Brain microvascular endothelial cell (primary cell): ENCODE data around the gene SLC25A21.

Source experiments
- DNase-seq: peaks from one replicate; pipeline ENCODE4 v3.0.0-alpha.2; 2020
- H3K27ac ChIP-seq: fragments of 250-450 bp; sonication (Bioruptor Pico); 2 replicates; pipeline ENCODE4 v1.5.1; 2020; ENCODE audit warnings: mild to moderate bottlenecking, moderate library complexity
- H3K27me3 ChIP-seq: fragments of 250-450 bp; sonication (Bioruptor Pico); replicated peaks from 2 replicates; pipeline ENCODE4 v1.5.1; 2020; ENCODE audit warnings: mild to moderate bottlenecking
- H3K36me3 ChIP-seq: fragments of 250-450 bp; sonication (Bioruptor Pico); replicated peaks from 2 replicates; pipeline ENCODE4 v1.5.1; 2020; ENCODE audit warnings: mild to moderate bottlenecking
- H3K4me3 ChIP-seq: 2 replicates; pipeline ENCODE4 v1.5.1; 2011; ENCODE audit warnings: low read depth, mild to moderate bottlenecking, control low read depth, low read length, moderate library complexity
- in situ Hi-C: cut with HindIII; loops from 2 replicates; pipeline ENCODE4 v1.10.0; 2017; ENCODE audit warnings: low sequenced_read_pairs, low pct_ligation_motif_present
- TF ChIP-seq, protein P1 (sequence below): IDR thresholded peaks from 2 replicates; pipeline ENCODE4 v1.5.1; 2011; ENCODE audit warnings: low read depth, mild to moderate bottlenecking, moderate library complexity, low read length, control low read depth, inconsistent platforms; ENCODE audit errors: missing control alignments

SLC25A21 gene

DNA sequence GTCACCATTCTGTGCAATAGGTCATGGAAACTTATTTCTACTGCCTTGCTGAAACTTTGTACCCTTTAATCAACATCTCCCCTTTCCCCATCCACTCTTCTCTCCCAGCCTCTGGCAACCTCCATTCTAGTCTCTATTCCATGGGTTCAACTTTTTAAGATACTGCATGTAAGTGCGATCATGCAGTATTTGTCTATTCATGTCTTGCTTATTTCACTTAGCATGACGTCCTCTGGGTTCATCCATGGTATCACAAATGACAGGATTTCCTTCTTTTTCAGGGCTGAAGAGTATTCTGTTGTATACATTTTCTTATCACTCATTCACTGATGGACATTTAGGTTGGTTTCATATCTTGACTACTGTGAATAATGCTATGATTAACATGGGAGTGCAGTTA is 288.4 kb downstream of the SLC25A21 start:
- Histone ChIP-seq H3K36me3 (no peaks in the 10 kb centered on the region), H3K27me3 (no peaks in the 10 kb centered on the region), H3K27ac (no peak overlapping the region), H3K4me3 (no peak overlapping the region)
- DNase-seq, result no peak
- TF ChIP-seq, protein P1, sequence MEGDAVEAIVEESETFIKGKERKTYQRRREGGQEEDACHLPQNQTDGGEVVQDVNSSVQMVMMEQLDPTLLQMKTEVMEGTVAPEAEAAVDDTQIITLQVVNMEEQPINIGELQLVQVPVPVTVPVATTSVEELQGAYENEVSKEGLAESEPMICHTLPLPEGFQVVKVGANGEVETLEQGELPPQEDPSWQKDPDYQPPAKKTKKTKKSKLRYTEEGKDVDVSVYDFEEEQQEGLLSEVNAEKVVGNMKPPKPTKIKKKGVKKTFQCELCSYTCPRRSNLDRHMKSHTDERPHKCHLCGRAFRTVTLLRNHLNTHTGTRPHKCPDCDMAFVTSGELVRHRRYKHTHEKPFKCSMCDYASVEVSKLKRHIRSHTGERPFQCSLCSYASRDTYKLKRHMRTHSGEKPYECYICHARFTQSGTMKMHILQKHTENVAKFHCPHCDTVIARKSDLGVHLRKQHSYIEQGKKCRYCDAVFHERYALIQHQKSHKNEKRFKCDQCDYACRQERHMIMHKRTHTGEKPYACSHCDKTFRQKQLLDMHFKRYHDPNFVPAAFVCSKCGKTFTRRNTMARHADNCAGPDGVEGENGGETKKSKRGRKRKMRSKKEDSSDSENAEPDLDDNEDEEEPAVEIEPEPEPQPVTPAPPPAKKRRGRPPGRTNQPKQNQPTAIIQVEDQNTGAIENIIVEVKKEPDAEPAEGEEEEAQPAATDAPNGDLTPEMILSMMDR, result no peak
- in situ Hi-C loops, result no loop called here

GRCh38 chr14:36880276-36880675 is 292.1 kb downstream of the SLC25A21 start:
- no peaks in the 10 kb centered on the region for H3K27me3 ChIP-seq
- H3K27ac ChIP-seq, result no peak overlapping the region
- no peaks in the 10 kb centered on the region for H3K36me3 ChIP-seq
- TF ChIP-seq, protein P1, result no peak
- H3K4me3 ChIP-seq, result no peak overlapping the region
- DNase-seq, result no peak
- in situ Hi-C loops, result no loop called here

DNA sequence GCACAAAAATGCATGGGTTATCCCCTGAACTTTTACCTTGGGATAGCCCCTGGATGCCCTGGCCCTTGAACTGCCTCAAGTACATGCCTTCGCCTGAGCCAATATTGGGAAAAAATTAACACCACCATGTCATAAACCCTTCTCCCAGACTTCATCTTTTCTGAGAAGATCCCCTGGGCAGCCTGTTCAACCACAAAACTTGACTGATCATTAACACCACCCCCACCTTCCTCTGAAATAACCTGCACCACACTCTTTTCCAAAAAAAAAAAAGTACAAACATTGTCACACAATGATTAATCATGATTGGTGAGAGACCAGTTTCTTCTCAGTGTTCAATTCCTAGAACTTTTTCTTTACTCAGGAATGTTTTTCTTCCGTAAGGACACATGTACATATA is 292.8 kb downstream of the SLC25A21 start:
- in situ Hi-C loops, result no loop called here
- DNase-seq, result no peak
- no peak overlapping the region for H3K27ac ChIP-seq
- no peaks in the 10 kb centered on the region for H3K27me3 ChIP-seq
- no peaks in the 10 kb centered on the region for H3K36me3 ChIP-seq
- no peak overlapping the region for H3K4me3 ChIP-seq
- TF ChIP-seq, protein P1, result no peak

GRCh38 chr14:36874396-36875138 is 297.8 kb downstream of the SLC25A21 start:
- Histone ChIP-seq H3K4me3 (no peak overlapping the region), H3K36me3 (no peaks in the 10 kb centered on the region), H3K27ac (no peak overlapping the region), H3K27me3 (no peaks in the 10 kb centered on the region)
- no peak for DNase-seq
- TF ChIP-seq, protein P1, result no peak
- in situ Hi-C loops, result no loop called here

GRCh38 chr14:36870776-36871175 is 301.6 kb downstream of the SLC25A21 start:
- Histone ChIP-seq H3K27me3 (no peaks in the 10 kb centered on the region), H3K4me3 (no peak overlapping the region), H3K36me3 (no peaks in the 10 kb centered on the region), H3K27ac (no peak overlapping the region)
- no peak for DNase-seq
- in situ Hi-C loops, result no loop called here
- TF ChIP-seq, protein P1, result no peak

DNA sequence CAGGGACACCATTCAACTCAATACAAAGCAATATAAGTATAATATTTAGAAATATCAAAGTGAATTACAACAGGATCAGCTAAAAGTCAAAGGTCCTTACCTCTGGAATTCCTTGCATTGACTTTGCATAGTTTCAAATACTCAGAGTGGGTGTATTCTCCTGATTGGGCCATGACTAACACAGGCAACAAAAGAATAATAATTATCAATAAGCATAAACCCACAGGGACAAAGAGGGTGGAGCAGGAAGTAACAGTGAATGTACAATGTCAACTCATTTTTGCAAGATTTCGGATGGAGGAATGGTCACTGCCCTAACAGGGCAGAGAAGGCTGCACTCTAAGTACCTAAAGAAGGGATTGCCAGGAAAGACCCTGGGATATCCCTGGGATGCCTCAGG is 303.3 kb downstream of the SLC25A21 start:
- Histone ChIP-seq H3K36me3 (no peaks in the 10 kb centered on the region), H3K4me3 (no peak overlapping the region), H3K27ac (no peak overlapping the region), H3K27me3 (no peaks in the 10 kb centered on the region)
- TF ChIP-seq, protein P1, result no peak
- in situ Hi-C loops, result no loop called here
- no peak for DNase-seq
